Spleen (tissue), 7 donors: ENCODE data around the gene EVL.

Source experiments
- CTCF ChIP-seq, 11 experiments: fragments of 200-600 bp in 7 of 11; fragments of 450-650 bp in 4 of 11; sonication (generic) in 4 of 11; IDR thresholded peaks in 8 of 11; conservative IDR thresholded peaks in 3 of 11; 1 replicate in 7 of 11; 2 replicates in 4 of 11; pipeline versions ENCODE4 v1.4.0 to v1.8.0; 2016 to 2021; ENCODE audit warnings: antibody characterized with exemption in 11 of 11, inconsistent platforms in 4 of 11, mild to moderate bottlenecking in 1 of 11
- POLR2AphosphoS5 ChIP-seq, 3 donors: sonication (generic); formaldehyde crosslinking; IDR thresholded peaks; one replicate each; pipeline ENCODE4 v1.5.1; 2017; ENCODE audit warnings: antibody characterized with exemption in 3 of 3
- donor health status: DM: no; HTN: no; CAD: no; lungs with moderate emphysema.
- donor health status: DM: no; HTN: no; CAD: no.
- donor health status: DM: no; HTN: no; CAD: no.

- TF ChIP-seq CTCF (IDR thresholded peaks at IDR 0.05 in 8 of 11, conservative IDR thresholded peaks at IDR 0.05 in 3 of 11), result no peak
- no peak for TF ChIP-seq POLR2AphosphoS5 (IDR thresholded peaks at IDR 0.05)
These were observed 4.5 kb upstream of the EVL start for GRCh38 chr14:100060760-100061159.
